ENCODE results near the gene PDS5B.
"Not testable (repeated sequence)": the region's sequence is repeated elsewhere in the genome, so short reads cannot be mapped to it uniquely, and the experiment has no call there.

PDS5B gene

DNA sequence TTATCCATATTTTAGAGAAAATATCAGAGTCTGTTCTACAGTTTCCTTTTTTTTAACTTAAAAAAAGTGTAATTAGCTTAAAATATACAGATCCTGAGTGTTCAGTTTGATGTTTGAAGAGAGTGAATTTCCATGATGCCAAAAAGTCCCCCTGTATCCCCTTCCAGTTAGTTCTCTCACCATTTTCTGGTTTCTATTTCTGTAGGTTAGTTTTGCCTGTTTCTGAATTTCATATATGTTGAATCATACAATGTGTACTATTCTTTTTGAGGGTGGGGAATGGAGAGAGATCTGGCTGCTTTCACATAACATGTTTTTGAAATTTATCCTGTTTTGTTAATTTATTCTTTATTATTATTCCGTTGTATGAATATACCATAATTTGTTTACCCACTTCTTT is 95.9 kb downstream of the PDS5B start:
- DNase-seq (ENCODE audit: low spot score in 2 of 2): no peak
- H3K4me1 ChIP-seq: no peaks in the 10 kb centered on the region
- no peaks in the 10 kb centered on the region for H3K27me3 ChIP-seq (ENCODE audit: low read depth)
- no peak overlapping the region for H3K4me3 ChIP-seq
- H3K36me3 ChIP-seq (replicated peaks): peaks cover 8% of the 10 kb centered on the region; the same call in 1 of the 2 replicates
- in situ Hi-C loops (cut with MboI; ENCODE audit: low sequenced_read_pairs): no loop called here
- H3K9me3 ChIP-seq: no peaks in the 10 kb centered on the region

GRCh38 chr13:32682740-32683139 is 96.5 kb downstream of the PDS5B start:
- in situ Hi-C loops (cut with MboI; ENCODE audit: low sequenced_read_pairs): no loop called here
- Histone ChIP-seq H3K4me3 (no peak overlapping the region), H3K36me3 (replicated peaks) (peaks cover 8% of the 10 kb centered on the region; the same call in 1 of the 2 replicates), H3K4me1 (no peaks in the 10 kb centered on the region), H3K9me3 (no peaks in the 10 kb centered on the region), H3K27me3 (ENCODE audit: low read depth) (no peaks in the 10 kb centered on the region)
- no peak for DNase-seq (ENCODE audit: low spot score in 2 of 2)

- H3K4me3 ChIP-seq: no peak overlapping the region
- no peaks in the 10 kb centered on the region for H3K9me3 ChIP-seq
- H3K27me3 ChIP-seq (ENCODE audit: low read depth): no peaks in the 10 kb centered on the region
- H3K4me1 ChIP-seq: no peaks in the 10 kb centered on the region
- H3K36me3 ChIP-seq (replicated peaks): peaks cover 18% of the 10 kb centered on the region
- in situ Hi-C loops (cut with MboI; ENCODE audit: low sequenced_read_pairs): no loop called here
- DNase-seq (ENCODE audit: low spot score in 2 of 2): no peak
Observed at GRCh38 chr13:32687275-32687674, 101.0 kb downstream of the PDS5B start.

DNA sequence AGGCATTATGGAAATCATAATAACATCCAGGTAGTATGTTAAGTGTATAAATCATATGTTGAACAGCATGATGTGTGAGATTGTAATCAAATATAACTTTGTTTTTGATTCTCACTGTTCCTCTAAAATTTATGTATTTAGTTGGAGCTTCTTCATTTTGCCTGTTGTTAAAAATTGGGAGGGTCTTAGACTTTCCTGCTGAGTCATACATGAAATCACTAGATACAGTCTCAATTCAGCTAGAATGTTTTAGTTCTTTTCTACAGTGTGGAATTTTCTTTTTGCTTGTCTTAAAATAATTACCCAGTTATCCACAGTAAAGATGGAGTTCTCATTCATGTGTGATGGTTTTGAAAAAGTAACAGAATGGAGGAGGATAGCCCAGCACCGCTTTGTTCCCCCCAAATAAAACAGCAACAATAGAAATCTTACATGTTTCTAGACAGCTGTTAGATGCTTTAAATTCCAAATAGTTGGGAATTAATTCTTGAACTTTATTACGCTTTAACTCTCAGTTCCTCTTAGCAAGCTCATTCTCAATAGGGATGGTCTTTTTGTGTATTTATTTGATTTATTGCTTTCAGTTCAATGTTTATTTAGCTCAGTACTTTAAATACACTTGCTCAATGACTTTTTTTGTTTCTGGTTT is 109.5 kb downstream of the PDS5B start:
- Histone ChIP-seq H3K4me3 (no peak overlapping the region), H3K4me1 (peaks cover 21% of the 10 kb centered on the region), H3K36me3 (replicated peaks) (peaks cover 7% of the 10 kb centered on the region; the same call in 1 of the 2 replicates), H3K9me3 (no peaks in the 10 kb centered on the region), H3K27me3 (ENCODE audit: low read depth) (no peaks in the 10 kb centered on the region)
- DNase-seq (ENCODE audit: low spot score in 2 of 2): peak; percentile 11 to 71
- in situ Hi-C loops (cut with MboI; ENCODE audit: low sequenced_read_pairs): no loop called here

GRCh38 chr13:32707471-32707870 is 121.2 kb downstream of the PDS5B start:
- peaks cover 37% of the 10 kb centered on the region for H3K36me3 ChIP-seq (replicated peaks)
- H3K4me3 ChIP-seq: no peak overlapping the region
- in situ Hi-C loops (cut with MboI; ENCODE audit: low sequenced_read_pairs): no loop called here
- no peak for DNase-seq (ENCODE audit: low spot score in 2 of 2)
- no peaks in the 10 kb centered on the region for H3K27me3 ChIP-seq (ENCODE audit: low read depth)
- H3K4me1 ChIP-seq: no peaks in the 10 kb centered on the region
- H3K9me3 ChIP-seq: no peaks in the 10 kb centered on the region

DNA sequence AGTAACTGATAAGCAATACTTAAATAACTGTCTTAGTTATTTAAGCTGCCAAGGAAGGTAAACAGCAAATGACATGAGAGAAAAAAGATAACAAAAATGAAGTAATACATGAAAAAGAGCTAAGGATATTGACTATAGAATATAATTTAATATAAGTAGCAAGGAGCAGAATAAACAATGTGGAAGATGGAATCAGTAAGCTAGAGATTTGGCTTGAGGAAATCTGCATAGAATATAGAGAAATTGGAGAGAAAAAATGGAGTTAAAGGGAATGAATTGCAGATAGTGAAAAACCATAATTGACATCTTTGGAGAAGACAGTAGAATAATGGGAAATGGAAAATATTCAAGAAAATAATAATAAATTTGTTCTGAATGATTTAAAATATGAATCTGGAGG is 127.1 kb downstream of the PDS5B start:
- DNase-seq (ENCODE audit: low spot score in 2 of 2): no peak
- H3K9me3 ChIP-seq: peaks cover 5% of the 10 kb centered on the region; the same call in 1 of the 2 replicates
- H3K27me3 ChIP-seq (ENCODE audit: low read depth): no peaks in the 10 kb centered on the region
- in situ Hi-C loops (cut with MboI; ENCODE audit: low sequenced_read_pairs): no loop called here
- H3K4me1 ChIP-seq: no peaks in the 10 kb centered on the region
- H3K36me3 ChIP-seq (replicated peaks): peaks cover 56% of the 10 kb centered on the region
- no peak overlapping the region for H3K4me3 ChIP-seq

DNA sequence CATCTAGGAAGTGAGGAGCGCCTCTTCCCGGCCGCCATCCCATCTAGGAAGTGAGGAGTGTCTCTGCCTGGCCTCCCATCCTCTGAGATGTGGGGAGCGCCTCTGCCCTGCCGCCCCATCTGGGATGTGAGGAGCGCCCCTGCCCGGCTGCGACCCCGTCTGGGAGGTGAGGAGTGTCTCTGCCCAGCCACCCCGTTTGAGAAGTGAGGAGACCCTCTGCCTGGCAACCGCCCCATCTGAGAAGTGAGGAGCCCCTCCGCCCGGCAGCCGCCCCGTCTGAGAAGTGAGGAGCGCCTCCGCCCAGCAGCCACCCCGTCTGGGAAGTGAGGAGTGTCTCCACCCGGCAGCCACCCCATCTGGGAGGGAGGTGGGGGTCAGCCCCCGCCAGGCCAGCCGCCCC is 129.9 kb downstream of the PDS5B start:
- in situ Hi-C loops (cut with MboI; ENCODE audit: low sequenced_read_pairs): not testable (repeated sequence)
- peaks cover 45% of the 10 kb centered on the region for H3K36me3 ChIP-seq (replicated peaks)

DNA sequence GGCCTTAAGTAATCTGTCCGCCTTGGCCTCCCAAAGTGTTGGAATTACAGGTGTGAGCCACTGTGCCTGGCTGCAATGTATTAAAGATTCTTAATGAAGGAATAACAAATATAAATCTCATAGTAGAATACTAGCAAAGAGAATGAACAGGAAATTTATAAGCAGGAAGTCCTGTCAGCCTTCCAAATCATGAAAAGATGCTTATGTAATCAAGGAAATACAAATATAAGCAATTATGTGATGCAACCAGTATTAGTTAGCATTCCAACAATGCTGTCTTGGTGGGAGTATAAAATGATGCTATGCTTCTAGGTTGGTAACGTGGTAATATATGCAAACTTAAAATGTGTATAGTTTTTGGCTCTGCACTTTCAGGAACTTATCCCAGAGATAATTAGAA is 133.8 kb downstream of the PDS5B start:
- peaks cover 20% of the 10 kb centered on the region for H3K36me3 ChIP-seq (replicated peaks)
- in situ Hi-C loops (cut with MboI; ENCODE audit: low sequenced_read_pairs): no loop called here
- H3K4me1 ChIP-seq: no peaks in the 10 kb centered on the region
- H3K4me3 ChIP-seq: no peak overlapping the region
- H3K9me3 ChIP-seq: peaks cover 3% of the 10 kb centered on the region; the same call in 1 of the 2 replicates
- DNase-seq (ENCODE audit: low spot score in 2 of 2): no peak
- no peaks in the 10 kb centered on the region for H3K27me3 ChIP-seq (ENCODE audit: low read depth)

More for the DNA sequence above, 129.9 kb downstream of the PDS5B start:
- H3K27me3 ChIP-seq (ENCODE audit: low read depth); H3K9me3 ChIP-seq; DNase-seq (ENCODE audit: low spot score in 2 of 2); H3K4me1 ChIP-seq; H3K4me3 ChIP-seq: not testable (repeated sequence)

- H3K27me3 ChIP-seq (ENCODE audit: low read depth); in situ Hi-C loops (cut with MboI; ENCODE audit: low sequenced_read_pairs); H3K9me3 ChIP-seq; H3K4me1 ChIP-seq; DNase-seq (ENCODE audit: low spot score in 2 of 2); H3K4me3 ChIP-seq: not testable (repeated sequence)
- H3K36me3 ChIP-seq (replicated peaks): peaks cover 13% of the 10 kb centered on the region
Observed at GRCh38 chr13:32721131-32722034, 135.1 kb downstream of the PDS5B start.

GRCh38 chr13:32722340-32722739 is 136.1 kb downstream of the PDS5B start:
- H3K4me3 ChIP-seq: no peak overlapping the region
- H3K9me3 ChIP-seq: no peaks in the 10 kb centered on the region
- in situ Hi-C loops (cut with MboI; ENCODE audit: low sequenced_read_pairs): no loop called here
- no peaks in the 10 kb centered on the region for H3K4me1 ChIP-seq
- DNase-seq (ENCODE audit: low spot score in 2 of 2): no peak
- H3K27me3 ChIP-seq (ENCODE audit: low read depth): no peaks in the 10 kb centered on the region
- H3K36me3 ChIP-seq (replicated peaks): peaks cover 13% of the 10 kb centered on the region

GRCh38 chr13:32723987-32724386 is 137.7 kb downstream of the PDS5B start:
- no peaks in the 10 kb centered on the region for H3K4me1 ChIP-seq
- H3K9me3 ChIP-seq: no peaks in the 10 kb centered on the region
- no peak overlapping the region for H3K4me3 ChIP-seq
- DNase-seq (ENCODE audit: low spot score in 2 of 2): no peak
- no peaks in the 10 kb centered on the region for H3K27me3 ChIP-seq (ENCODE audit: low read depth)
- in situ Hi-C loops (cut with MboI; ENCODE audit: low sequenced_read_pairs): no loop called here
- H3K36me3 ChIP-seq (replicated peaks): peaks cover 7% of the 10 kb centered on the region

- Histone ChIP-seq H3K4me3 (no peak overlapping the region), H3K4me1 (no peaks in the 10 kb centered on the region), H3K27me3 (ENCODE audit: low read depth) (no peaks in the 10 kb centered on the region), H3K9me3 (no peaks in the 10 kb centered on the region; the same call in 1 of the 2 replicates), H3K36me3 (replicated peaks) (peaks cover 5% of the 10 kb centered on the region; the same call in 1 of the 2 replicates)
- in situ Hi-C loops (cut with MboI; ENCODE audit: low sequenced_read_pairs): no loop called here
- DNase-seq (ENCODE audit: low spot score in 2 of 2): no peak
Observed at GRCh38 chr13:32726374-32727037, 140.3 kb downstream of the PDS5B start.

- H3K4me1 ChIP-seq: no peaks in the 10 kb centered on the region
- H3K27me3 ChIP-seq (ENCODE audit: low read depth): no peaks in the 10 kb centered on the region
- no peak for DNase-seq (ENCODE audit: low spot score in 2 of 2)
- H3K36me3 ChIP-seq (replicated peaks): no peaks in the 10 kb centered on the region; the same call in 1 of the 2 replicates
- in situ Hi-C loops (cut with MboI; ENCODE audit: low sequenced_read_pairs): no loop called here
- no peaks in the 10 kb centered on the region; the same call in 1 of the 2 replicates for H3K9me3 ChIP-seq
- no peak overlapping the region for H3K4me3 ChIP-seq
Observed at GRCh38 chr13:32728327-32728726, 142.1 kb downstream of the PDS5B start.

DNA sequence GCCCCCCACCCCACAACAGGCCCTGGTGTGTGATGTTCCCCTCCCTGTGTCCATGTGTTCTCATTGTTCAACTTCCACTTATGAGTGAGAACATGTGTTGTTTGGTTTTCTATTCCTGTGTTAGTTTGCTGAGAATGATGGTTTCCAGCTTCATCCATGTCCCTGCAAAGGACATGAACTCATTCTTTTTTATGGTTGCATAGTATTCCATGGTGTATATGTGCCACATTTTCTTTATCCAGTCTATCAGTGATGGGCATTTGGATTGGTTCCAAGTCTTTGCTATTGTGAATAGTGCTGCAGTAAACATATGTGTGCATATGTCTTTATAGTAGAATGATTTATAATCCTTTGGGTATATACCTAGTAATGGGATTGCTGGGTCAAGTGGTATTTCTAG is 142.8 kb downstream of the PDS5B start:
- H3K4me1 ChIP-seq; in situ Hi-C loops (cut with MboI; ENCODE audit: low sequenced_read_pairs); H3K27me3 ChIP-seq (ENCODE audit: low read depth); DNase-seq (ENCODE audit: low spot score in 2 of 2); H3K9me3 ChIP-seq; H3K36me3 ChIP-seq (replicated peaks); H3K4me3 ChIP-seq: not testable (repeated sequence)

All from HAP-1 (cell line).